Left hindlimb (tissue), 1 donor: ENCODE data around the gene NALCN.
A peak's percentile ranks its signal among the peaks of the same experiment; 100 is the strongest.

ENCODE experiments used
- DNase-seq: peaks from one replicate; pipeline ENCODE4 v3.0.0-alpha.2; 2018

Gene NALCN

DNA sequence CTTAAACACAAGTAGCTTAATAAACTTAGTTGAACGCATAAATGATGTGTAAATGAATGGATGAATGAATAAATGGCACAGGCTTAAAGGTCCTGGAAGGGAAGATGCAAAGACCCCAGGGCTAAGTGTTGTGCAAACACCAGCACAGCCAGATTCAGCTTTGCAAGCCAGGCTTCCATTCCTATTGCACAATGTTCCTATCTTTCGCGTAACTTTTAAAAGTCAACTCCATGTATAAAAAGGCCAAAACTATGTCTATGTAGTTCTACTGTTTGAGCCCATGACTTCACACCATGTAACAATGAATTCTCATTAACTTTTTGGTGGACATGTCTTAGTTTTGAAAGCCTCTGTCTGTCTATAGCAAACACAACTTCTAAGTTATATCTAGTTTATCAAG is 226.0 kb downstream of the NALCN start:
- DNase-seq, result no peak

GRCh38 chr13:101185606-101186005 is 230.7 kb downstream of the NALCN start:
- DNase-seq, result no peak

DNA sequence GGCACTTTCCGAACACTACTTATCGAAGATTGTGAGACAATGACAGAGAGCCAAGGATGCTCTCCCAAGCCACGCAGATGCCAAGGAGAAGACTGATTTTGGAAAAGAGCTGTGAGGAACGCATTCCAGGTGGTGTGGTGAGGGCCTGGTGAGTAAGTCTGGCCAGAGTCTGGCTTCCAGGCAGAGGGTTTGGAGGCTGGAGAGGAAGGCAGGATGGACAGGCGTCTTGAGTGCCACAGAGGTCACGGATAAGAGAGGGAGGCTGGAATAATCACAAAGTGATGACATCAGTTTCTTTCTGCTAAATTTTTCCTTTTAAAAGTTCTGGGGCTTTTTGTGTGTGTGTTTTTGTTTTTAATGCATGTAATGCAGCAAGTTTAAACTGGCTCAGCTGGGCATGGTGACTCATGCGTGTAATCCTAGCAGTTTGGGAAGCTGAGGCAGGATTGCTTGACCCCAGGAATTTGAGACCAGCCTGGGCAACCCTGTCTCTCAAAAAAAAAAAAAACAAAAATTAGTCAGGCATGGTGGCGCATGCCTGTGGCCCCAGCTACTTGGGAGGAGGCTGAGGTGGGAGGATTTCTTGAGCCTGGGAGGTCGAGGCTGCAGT is 235.1 kb downstream of the NALCN start:
- DNase-seq, result no peak

- no peak for DNase-seq
Measured at GRCh38 chr13:101179021-101179420, 237.3 kb downstream of the NALCN start.

DNA sequence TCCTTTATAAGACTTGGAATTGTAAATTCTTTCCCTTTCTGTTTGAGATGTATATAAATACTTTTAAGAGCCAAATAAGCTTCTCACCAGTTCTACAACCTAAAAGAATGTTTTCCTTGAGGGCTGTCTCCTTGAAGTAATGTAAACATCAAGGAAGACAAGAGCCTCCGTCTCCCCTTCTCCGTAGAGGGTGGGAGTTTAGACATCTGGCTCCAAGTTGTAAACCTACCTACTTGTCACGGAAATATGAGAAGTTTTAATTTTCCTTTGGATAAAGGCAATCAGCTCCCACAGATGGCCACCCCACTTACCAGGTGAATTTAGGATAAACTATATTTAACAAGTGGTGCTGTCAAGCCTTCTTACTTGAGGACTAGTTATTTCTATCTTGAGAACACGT is 237.9 kb downstream of the NALCN start:
- no peak for DNase-seq

DNA sequence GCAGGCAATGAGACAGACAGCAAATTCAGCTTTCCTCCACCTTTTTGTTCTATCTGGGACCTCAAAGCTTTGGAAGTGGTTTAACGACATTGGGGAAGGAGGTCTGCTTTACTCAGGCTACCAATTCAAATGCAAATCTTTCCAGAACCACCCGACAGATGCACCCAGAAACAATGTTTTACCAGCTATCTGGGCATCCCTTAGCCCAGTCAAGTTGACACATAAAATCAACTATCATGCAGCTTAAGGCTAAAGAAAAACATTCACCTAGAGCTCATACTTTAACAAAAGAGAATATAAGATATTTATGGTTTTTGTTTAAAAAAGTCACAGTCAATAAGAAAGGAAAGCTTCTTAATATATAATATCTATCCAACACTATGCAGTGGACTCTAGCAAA is 246.0 kb downstream of the NALCN start:
- no peak for DNase-seq

DNA sequence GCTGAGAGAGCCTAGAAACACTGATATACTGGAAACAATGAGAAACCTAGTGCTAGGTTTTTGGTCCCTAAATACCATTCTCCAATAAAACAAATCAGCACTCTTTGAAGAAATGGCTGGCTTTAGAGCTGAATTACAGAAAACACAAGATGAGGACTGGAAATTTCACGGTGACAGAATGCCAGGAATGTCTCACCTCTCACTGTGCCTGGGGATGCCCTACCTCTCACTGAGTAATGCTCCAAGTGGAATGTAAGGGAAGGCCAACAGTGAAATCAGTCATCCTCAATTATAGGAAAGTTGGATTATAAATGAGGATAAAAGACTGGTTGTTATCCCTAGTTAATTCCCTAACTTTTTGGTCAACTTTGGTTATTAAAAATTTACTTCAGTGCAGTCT is 259.0 kb downstream of the NALCN start:
- no peak for DNase-seq

- no peak for DNase-seq
Measured at GRCh38 chr13:101155920-101156319, 260.4 kb downstream of the NALCN start.

DNA sequence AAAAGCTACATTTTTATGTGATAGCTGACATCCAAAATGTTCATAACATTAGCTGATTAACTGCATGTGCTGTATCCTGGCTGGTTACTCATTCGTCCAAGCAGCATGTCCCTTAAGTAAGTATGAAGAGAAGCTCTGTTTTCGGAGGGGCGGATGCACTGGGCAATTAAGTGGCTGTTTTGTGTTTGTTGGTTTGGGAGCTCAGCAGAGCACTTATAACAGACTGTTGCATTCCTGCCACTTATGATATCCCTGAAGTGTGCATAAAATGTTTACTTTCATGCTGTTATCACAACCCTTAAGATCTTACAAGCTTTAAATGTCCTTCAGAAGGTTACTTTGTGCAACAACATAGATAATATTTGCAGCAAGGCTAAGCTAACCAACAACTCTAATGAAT is 264.1 kb downstream of the NALCN start:
- no peak for DNase-seq

DNA sequence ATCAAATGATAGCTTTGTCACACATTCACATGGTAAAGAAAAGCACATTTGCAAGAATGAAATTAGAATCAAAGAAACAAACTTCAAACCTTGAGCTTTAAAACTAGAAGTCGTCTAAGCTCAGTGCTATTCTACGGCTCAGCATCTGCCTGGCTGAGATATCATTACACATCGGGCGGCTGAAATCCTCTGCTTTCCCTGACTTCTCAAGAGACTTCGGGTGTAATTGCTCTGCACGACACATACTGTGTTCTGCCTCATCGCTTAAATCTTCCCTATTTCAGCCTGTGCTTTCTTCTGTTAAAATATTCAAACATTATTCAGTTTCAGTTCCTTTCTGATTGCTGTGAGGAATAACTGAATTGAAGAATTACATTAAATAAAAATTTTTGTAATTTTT is 265.3 kb downstream of the NALCN start:
- DNase-seq, result no peak

GRCh38 chr13:101149735-101150384 is 266.4 kb downstream of the NALCN start:
- DNase-seq, result no peak

- no peak for DNase-seq
Measured at GRCh38 chr13:101146101-101146898, 270.0 kb downstream of the NALCN start.

GRCh38 chr13:101144808-101145419 is 271.4 kb downstream of the NALCN start:
- no peak for DNase-seq

DNA sequence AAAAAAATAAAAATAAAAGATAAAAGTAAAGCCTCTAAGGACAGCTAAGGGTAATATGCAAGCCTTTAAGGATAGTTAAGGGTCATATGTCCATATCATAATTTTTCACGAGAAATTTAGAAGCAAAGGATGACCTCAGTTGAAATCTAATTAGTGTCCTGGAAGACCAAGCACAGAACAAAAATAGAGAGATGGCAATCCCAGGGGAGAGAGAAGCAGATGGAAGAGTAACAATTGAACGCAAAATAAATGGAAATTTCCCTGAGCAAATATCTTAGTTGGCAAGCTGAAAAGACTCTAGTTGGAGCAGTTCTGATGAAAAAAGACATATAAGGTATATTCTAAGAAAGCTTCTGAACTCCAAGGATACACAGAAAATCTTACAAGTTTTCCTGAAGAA is 275.4 kb downstream of the NALCN start:
- DNase-seq, result no peak

DNA sequence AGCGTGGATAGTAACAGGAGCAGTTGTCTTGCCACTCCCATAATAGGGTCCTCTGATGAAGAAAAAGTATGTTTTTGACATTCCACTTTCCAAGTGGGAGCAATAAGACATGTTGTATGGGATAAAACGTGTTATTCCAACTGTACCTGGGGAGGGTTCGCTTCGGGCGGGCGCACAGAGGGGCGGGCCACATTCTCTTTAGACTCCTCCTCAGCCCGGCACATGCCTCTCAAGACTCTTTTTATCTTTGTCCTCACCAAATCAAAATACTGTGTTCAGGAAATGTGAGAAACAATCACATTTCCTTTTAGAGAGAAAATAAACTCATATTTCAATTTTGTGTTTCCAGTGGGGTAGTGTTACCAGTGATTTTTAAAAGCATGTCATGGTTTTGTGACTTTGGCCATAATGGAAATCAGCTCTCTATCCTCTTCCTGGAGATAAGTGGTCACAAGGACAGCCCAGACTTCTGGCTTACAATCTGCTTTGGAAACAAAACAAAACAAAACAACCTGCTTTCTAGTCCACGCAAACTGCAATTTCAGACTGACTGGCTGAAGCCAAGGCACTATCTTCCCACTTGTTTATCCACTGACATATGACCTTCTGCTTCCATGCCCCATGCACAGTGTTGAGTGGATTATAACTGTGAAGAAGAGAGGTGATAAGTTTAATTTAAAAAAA is 276.1 kb downstream of the NALCN start:
- no peak for DNase-seq

GRCh38 chr13:101139081-101139480 is 277.2 kb downstream of the NALCN start:
- no peak for DNase-seq

DNA sequence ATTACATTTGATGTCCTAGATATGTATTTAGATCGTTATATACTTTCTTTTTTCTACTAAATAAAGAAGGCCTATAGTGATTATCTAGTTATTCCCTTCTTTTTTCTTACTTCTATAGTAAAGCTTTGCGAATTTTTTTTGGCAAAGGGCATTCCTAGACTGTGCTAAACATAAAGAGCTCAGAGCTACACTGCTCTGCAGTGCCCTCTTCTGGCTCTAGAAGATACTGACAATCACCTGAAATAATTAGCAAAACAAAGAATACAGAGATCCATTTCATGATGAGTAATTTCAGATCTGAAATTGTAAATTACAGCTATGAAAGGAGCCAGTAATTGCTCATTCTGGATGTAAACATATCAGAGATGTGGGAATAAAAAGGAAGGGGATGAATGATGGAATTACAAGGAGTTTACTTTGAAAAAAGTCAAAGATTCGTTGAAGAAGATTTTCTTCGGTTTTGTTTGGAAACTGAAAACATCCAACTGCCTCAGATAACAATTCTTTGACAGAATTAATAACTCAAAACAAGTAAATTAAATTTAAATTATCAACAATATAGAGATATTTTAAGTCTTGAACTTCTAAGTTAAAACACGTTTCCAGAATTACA is 288.5 kb downstream of the NALCN start:
- DNase-seq, result no peak

GRCh38 chr13:101123028-101123427 is 293.3 kb downstream of the NALCN start:
- no peak for DNase-seq

- DNase-seq, result no peak
Measured at GRCh38 chr13:101121608-101122007, 294.7 kb downstream of the NALCN start.

DNA sequence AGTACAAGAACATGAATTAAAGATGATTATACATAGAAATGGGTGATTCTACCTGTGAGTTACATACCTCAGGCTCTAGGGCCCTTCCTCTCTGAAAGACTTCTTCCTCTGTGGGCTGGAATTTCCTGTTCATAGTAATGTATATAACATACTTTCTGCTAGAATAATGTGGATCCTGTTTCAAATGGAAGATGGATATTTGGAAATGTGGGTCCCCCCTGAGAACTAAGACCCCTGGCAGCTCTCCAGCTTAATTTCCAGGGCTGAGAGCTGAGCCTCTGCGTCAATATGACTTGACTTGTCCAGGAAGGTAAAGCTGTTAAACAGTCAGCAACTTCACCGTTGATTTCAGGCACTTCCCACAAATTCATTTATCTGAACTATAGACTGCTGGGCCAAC is 296.3 kb downstream of the NALCN start:
- DNase-seq, result peak; percentile 32

- DNase-seq, result no peak
Measured at GRCh38 chr13:101116826-101117225, 299.5 kb downstream of the NALCN start.

DNA sequence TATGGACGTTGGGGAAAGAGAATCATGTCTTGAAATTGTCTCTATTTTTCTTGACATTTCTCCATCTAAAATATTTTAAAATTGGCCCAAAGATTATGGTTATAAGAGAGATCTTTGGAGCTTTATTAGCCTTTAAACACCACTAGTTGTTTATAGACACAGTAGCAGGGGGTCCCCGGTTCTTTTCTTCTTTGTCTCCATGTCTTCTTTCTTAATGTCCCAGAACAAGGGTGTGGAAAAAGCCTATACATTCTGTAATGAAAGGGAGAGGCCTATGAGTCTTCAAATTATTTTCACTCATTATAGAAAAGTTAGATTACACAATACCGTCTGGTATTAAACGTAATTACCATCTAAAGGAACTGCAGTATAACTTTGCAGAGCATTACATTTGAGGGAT is 300.0 kb downstream of the NALCN start:
- DNase-seq, result no peak

GRCh38 chr13:101115762-101116171 is 300.5 kb downstream of the NALCN start:
- DNase-seq, result no peak
